Brain microvascular endothelial cell (primary cell): Measurements from ENCODE around the gene SMPDL3A.

ENCODE experiments used
- DNase-seq: peaks from one replicate; pipeline ENCODE4 v3.0.0-alpha.2; 2020
- H3K27ac ChIP-seq: fragments of 250-450 bp; sonication (Bioruptor Pico); 2 replicates; pipeline ENCODE4 v1.5.1; 2020; ENCODE audit warnings: mild to moderate bottlenecking, moderate library complexity
- H3K27me3 ChIP-seq: fragments of 250-450 bp; sonication (Bioruptor Pico); replicated peaks from 2 replicates; pipeline ENCODE4 v1.5.1; 2020; ENCODE audit warnings: mild to moderate bottlenecking
- H3K36me3 ChIP-seq: fragments of 250-450 bp; sonication (Bioruptor Pico); replicated peaks from 2 replicates; pipeline ENCODE4 v1.5.1; 2020; ENCODE audit warnings: mild to moderate bottlenecking
- H3K4me3 ChIP-seq: 2 replicates; pipeline ENCODE4 v1.5.1; 2011; ENCODE audit warnings: low read depth, mild to moderate bottlenecking, control low read depth, low read length, moderate library complexity
- in situ Hi-C: cut with HindIII; loops from 2 replicates; pipeline ENCODE4 v1.10.0; 2017; ENCODE audit warnings: low sequenced_read_pairs, low pct_ligation_motif_present
- TF ChIP-seq, protein P1 (sequence below): IDR thresholded peaks from 2 replicates; pipeline ENCODE4 v1.5.1; 2011; ENCODE audit warnings: low read depth, mild to moderate bottlenecking, moderate library complexity, low read length, control low read depth, inconsistent platforms; ENCODE audit errors: missing control alignments

Gene SMPDL3A

DNA sequence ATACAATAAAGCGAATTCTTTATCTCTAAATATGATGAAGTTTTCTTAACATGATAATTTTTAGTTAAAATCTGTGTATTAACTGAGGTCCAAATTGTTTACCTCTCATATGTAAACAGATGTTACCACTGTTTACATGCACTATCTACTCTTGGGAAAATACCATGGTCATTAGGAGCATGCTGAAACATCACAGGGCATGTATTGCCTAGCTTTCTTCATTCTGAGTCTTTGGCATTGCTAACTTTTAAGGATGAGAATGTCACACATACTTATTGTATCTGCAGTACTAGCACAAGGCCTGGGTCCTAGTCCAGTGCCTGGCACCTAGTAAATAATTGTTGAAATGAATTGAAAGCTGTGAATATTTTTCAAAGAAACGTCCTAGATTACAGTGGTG is 20.6 kb downstream of the SMPDL3A start:
- TF ChIP-seq, protein P1, sequence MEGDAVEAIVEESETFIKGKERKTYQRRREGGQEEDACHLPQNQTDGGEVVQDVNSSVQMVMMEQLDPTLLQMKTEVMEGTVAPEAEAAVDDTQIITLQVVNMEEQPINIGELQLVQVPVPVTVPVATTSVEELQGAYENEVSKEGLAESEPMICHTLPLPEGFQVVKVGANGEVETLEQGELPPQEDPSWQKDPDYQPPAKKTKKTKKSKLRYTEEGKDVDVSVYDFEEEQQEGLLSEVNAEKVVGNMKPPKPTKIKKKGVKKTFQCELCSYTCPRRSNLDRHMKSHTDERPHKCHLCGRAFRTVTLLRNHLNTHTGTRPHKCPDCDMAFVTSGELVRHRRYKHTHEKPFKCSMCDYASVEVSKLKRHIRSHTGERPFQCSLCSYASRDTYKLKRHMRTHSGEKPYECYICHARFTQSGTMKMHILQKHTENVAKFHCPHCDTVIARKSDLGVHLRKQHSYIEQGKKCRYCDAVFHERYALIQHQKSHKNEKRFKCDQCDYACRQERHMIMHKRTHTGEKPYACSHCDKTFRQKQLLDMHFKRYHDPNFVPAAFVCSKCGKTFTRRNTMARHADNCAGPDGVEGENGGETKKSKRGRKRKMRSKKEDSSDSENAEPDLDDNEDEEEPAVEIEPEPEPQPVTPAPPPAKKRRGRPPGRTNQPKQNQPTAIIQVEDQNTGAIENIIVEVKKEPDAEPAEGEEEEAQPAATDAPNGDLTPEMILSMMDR: no peak
- no peak overlapping the region for H3K4me3 ChIP-seq
- no peak overlapping the region for H3K27ac ChIP-seq
- H3K27me3 ChIP-seq: no peaks in the 10 kb centered on the region
- in situ Hi-C loops: no loop called here
- H3K36me3 ChIP-seq: no peaks in the 10 kb centered on the region
- no peak for DNase-seq

DNA sequence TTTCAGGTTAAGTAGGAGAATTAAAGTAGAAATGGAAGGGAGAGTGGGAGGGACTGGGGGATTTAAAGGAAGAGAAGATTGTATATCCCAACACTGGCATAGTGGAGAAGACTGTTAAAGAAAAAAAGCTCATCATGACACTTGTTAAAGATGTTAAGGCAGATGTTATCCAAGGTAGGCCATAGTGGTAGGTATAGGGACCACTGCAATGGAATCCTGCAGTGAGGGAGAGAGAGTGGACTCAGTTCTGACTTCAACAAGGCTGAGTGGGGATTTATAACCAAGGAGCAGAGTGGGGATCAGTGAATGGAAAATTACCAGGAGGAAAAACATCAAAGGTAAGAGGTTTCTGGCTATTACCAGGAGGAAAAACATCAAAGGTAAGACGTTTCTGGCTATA is 21.1 kb downstream of the SMPDL3A start:
- DNase-seq: no peak
- TF ChIP-seq, protein P1: peak; percentile 21
- Histone ChIP-seq H3K36me3 (no peaks in the 10 kb centered on the region), H3K27me3 (no peaks in the 10 kb centered on the region), H3K27ac (no peak overlapping the region), H3K4me3 (no peak overlapping the region)
- in situ Hi-C loops: no loop called here

DNA sequence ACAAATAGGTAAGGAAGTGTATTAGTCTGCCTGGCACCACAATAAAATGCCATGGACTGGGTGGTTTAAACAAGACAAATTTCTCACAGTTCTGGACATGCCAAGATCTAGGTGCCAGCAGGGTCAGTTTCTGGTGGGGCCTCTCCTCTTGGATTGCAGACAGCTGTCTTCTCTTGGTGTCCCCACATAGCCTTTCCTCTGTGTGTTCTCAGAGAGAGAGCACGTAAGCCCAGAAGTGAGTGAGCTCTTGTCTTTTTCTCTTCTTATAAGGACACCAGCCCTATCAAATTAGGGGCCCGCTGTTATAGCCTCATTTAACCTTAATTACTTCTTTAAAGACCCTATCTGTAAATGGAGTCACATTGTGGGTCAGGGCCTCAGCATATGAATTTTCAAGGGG is 28.3 kb downstream of the SMPDL3A start:
- TF ChIP-seq, protein P1: no peak
- Histone ChIP-seq H3K27ac (no peak overlapping the region), H3K27me3 (no peaks in the 10 kb centered on the region), H3K36me3 (no peaks in the 10 kb centered on the region), H3K4me3 (no peak overlapping the region)
- no peak for DNase-seq
- in situ Hi-C loops: no loop called here

DNA sequence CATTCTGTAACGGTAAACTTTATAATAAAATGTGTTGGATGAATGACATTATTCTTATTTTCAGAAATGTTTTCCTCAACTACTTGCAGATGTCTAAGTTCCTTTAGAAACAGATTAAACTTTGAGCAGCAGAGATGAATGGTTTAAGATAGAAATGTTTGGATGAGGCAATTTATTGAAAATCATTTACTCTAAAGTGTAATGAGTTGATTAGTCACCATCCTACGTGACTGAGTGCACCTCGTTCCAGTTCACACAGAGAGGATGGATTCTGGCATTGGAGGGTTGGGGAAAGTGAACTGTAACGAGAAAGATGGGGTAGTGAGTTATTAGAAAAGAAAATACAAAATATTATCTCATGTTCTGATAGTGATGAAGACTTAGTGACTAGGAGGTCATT is 28.7 kb downstream of the SMPDL3A start:
- TF ChIP-seq, protein P1: no peak
- DNase-seq: no peak
- in situ Hi-C loops: no loop called here
- Histone ChIP-seq H3K4me3 (no peak overlapping the region), H3K27ac (no peak overlapping the region), H3K27me3 (no peaks in the 10 kb centered on the region), H3K36me3 (no peaks in the 10 kb centered on the region)

DNA sequence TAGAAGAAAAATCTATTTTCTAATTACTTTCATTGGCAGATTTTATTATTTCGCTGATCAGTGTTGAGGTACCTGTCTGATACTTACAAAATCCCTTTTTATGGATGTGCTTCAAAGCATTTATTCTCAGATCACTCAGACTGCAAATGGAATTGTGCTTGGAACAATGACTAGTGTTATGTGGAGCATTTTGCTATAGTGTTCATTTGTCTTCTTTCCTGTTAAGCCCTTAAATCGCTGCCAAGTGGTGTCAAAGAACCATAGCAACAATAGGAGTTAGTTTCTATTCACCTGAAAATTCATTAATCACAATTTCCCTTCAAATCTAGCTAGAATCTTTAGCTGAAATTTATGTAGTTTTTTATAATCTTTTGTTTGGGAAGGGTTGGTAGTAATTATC is 29.8 kb downstream of the SMPDL3A start:
- Histone ChIP-seq H3K36me3 (no peaks in the 10 kb centered on the region), H3K27me3 (no peaks in the 10 kb centered on the region), H3K27ac (no peak overlapping the region), H3K4me3 (no peak overlapping the region)
- DNase-seq: no peak
- in situ Hi-C loops: no loop called here
- TF ChIP-seq, protein P1: no peak

DNA sequence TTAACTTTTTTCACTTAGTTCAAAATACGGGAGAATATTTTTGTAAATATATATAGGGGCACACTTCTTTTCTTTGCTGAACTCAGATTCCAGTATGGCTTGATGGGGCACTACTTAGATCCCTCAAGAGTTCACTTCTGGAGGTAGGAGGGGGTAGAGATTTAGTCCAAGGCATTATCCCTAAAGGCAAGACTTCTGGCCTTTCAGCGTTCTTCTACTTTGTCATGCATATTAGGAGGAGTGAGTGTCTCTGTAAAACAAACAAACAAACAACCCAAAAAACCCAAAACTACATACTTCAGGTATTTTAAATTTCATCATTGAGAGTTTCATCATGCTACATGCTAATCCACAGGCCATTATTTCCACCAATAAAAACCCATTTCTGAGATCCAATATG is 32.0 kb downstream of the SMPDL3A start:
- DNase-seq: no peak
- Histone ChIP-seq H3K4me3 (no peak overlapping the region), H3K36me3 (no peaks in the 10 kb centered on the region), H3K27me3 (no peaks in the 10 kb centered on the region), H3K27ac (no peak overlapping the region)
- TF ChIP-seq, protein P1: no peak
- in situ Hi-C loops: no loop called here
